GM18499 (cell line): Measurements from ENCODE around the gene RHCE.
"Not testable (repeated sequence)": the region's sequence is repeated elsewhere in the genome, so short reads cannot be mapped to it uniquely, and the experiment has no call there.

Experiments used
- ATAC-seq: cut with Tn5 transposase; IDR thresholded peaks from one replicate; pipeline ENCODE4 v1.9.1; 2021; ENCODE audit warnings: moderate number of reproducible peaks; ENCODE audit not compliant: insufficient read depth, unreplicated experiment

RHCE gene

GRCh38 chr1:25420715-25421114, at the start of gene RHCE:
RHCE (minus strand) TSS chr1:25420825; CDS start chr1:25420786, 39 bp downstream.
- not testable (repeated sequence) for ATAC-seq

GRCh38 chr1:25469177-25469576, 48.6 kb upstream of the RHCE start:
- ATAC-seq, result no peak

GRCh38 chr1:25468033-25468432, 47.4 kb upstream of the RHCE start:
- no peak for ATAC-seq

DNA sequence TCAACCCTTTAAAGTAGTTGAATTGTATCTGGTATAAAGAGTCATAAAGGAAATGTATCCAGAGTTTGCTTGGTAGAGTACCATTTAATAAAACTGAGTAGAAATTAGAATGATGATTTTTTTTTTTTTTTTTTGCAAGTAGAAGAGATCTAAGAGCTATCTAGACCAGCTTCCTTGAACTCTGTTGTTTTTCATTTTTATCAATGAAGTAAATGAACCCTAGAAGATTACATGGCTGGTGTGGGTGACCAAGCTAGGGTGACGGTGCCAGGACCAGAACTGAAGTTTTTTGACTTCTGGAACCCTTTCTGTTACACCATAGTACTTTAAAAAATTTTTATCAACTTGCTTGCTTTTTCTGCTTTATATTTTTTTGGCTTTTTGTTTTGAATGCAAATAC, 47.0 kb upstream of the RHCE start:
- ATAC-seq, result no peak

DNA sequence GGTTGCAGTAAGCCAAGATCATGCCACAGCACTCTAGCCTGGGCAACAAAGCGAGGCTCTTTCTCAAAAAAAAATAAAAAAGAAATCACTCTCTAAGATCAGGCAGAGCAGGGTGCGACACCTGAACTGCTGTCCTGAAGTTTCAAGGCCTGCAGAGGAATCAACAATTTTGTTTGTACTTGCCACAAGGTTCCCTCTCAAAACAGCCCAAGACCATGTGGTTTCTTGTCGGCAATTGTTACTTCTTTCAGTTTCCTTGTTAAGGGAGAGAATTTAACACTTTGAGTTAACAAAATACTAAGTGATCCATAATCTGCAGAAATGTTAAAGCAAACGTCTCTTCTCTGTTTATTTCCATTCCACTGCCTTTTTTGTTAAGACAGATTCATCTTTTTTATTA, 46.6 kb upstream of the RHCE start:
- no peak for ATAC-seq

- no peak for ATAC-seq
These were observed 42.1 kb upstream of the RHCE start for GRCh38 chr1:25462732-25463131.

GRCh38 chr1:25461849-25462248, 41.2 kb upstream of the RHCE start:
- ATAC-seq, result no peak

- not testable (repeated sequence) for ATAC-seq
These were observed 40.2 kb upstream of the RHCE start for GRCh38 chr1:25460816-25461215.

- ATAC-seq, result no peak
These were observed 39.4 kb upstream of the RHCE start for GRCh38 chr1:25460020-25460419.

- no peak for ATAC-seq
These were observed 38.1 kb upstream of the RHCE start for GRCh38 chr1:25458541-25459298.

- no peak for ATAC-seq
These were observed 35.9 kb upstream of the RHCE start for GRCh38 chr1:25456502-25456901.

- ATAC-seq, result no peak
These were observed 31.3 kb upstream of the RHCE start for GRCh38 chr1:25451908-25452307.

- ATAC-seq, result no peak
These were observed 30.3 kb upstream of the RHCE start for GRCh38 chr1:25450891-25451290.

GRCh38 chr1:25447547-25447946, 26.9 kb upstream of the RHCE start:
- no peak for ATAC-seq

DNA sequence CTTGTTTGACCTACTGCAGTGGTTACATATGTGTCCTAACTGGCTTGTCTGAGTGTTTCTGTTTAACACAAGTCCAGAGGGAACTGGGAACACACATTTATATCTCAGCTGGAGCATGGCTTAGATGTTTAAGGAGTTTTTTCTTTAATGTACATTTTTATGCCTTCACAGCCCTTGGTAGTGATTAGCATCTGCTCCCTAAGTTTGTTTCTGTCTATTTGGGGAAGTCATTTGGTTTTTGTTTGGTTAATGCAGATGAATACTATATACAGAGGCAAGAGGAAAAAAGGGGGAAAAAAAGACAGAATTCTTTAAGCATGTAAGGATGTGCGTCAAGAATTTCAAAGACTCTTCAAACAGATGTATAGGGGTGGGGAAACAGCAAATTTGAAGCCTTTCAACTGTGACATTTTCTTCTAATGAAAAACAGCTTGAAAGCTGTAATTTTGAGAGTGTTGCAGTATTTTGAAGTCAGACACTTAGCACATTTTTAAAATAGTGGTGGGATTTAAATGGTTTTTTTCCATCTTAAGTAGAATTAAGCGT, 25.4 kb upstream of the RHCE start:
- ATAC-seq, result no peak

- not testable (repeated sequence) for ATAC-seq
These were observed 24.0 kb upstream of the RHCE start for GRCh38 chr1:25444604-25445003.

- ATAC-seq, result no peak
These were observed 22.5 kb upstream of the RHCE start for GRCh38 chr1:25443030-25443699.

- no peak for ATAC-seq
These were observed 21.6 kb upstream of the RHCE start for GRCh38 chr1:25442178-25442577.

- ATAC-seq, result no peak
These were observed 18.7 kb upstream of the RHCE start for GRCh38 chr1:25439287-25439686.

- ATAC-seq, result no peak
These were observed 17.0 kb upstream of the RHCE start for GRCh38 chr1:25437672-25438071.

DNA sequence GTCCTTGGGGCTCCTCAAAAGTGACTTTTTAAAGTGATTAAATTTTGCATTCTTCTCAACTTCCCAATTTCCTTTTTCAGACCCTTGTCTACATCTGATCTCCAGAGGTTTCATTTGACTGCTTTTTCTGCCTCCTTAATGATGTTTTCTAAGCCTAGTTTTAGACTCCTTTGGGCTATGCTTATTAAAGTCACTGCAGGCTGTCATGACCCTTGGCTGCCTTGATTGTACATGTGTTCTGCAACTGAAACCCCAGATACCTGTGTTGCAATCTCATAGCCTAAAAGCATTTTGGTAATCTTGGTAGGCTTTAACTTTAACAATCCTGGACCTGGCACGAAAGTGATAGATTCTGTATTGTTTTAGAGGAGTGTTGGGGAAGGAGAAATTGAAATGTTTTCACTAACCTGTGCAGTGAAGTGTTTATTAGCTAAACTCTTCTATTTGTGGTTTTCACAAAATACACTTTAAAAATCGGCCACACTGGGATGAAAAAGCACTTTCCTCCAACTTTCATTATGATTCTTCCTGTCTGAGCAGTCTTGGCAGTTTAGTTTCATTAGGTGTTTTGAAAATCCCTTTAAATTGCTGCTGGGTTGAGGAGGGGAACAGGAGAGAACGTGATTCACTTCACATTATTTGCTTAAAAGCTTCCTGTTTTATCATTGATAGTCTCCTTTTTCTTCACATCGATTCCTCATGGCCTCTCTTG, 14.9 kb upstream of the RHCE start:
- ATAC-seq, result no peak
